A549 treated with Hydrocortisone at 1 μM for 4 hours (cell line): Measurements from ENCODE around the gene ABR. TPM values are rescaled to one million over a fixed set of nuclear protein-coding genes. Genes with fewer than 3 reads are reported as not detected.

Experiments
- total RNA-seq: library from RNA; stranded (reverse); fragments of 200-300 nt; extraction: Qiagen RNA extraction; gene quantifications from 5 replicates; pipeline ENCODE4 v1.2.3, GENCODE V29; 2022

Gene ABR
- total RNA-seq, result 111 to 154 TPM (median 128 TPM) in 5 replicates

GRCh38 chr17:1179818-1180742 is at the start of gene ABR:
TSS of gene ABR (minus strand) at chr17:1179981. CDS start at chr17:1179727, 254 bp downstream.

GRCh38 chr17:996554-997344 is 183.0 kb downstream of the ABR start, which contains the start of gene TIMM22:
TSS of gene TIMM22 (plus strand) at chr17:997129. CDS start at chr17:997143, 14 bp downstream.

GRCh38 chr17:979539-980405 is 200.0 kb downstream of the ABR start, which contains the start of gene NXN:
TSS of gene NXN (minus strand) at chr17:979776.

Other genes with a start within 250 kb of the ABR start
- 23.0 to 27.3 TPM (median 24.8 TPM) in 5 replicates for gene NXN, start 200.2 kb downstream of the ABR start, total RNA-seq
- gene TIMM22, start 182.9 kb downstream of the ABR start, total RNA-seq, result 27.5 to 30.7 TPM (median 30.4 TPM) in 5 replicates
- not detected in 5 replicates for gene BHLHA9, start 90.5 kb upstream of the ABR start, total RNA-seq
- gene TRARG1, start 99.7 kb upstream of the ABR start, total RNA-seq, result not detected in 5 replicates
- 541 to 1,166 TPM (median 607 TPM) in 5 replicates for gene YWHAE, start 220.2 kb upstream of the ABR start, total RNA-seq